GM10266 (cell line): ENCODE data around the gene HTATSF1.

ENCODE experiments used
- DNase-seq: peaks from one replicate; pipeline ENCODE4 v3.0.0; 2012; ENCODE audit errors: extremely low spot score
- TF ChIP-seq, protein P1 (sequence below): IDR thresholded peaks from 2 replicates; pipeline ENCODE4 v1.5.1; 2012; ENCODE audit warnings: mild to moderate bottlenecking, low read depth; ENCODE audit not compliant: control insufficient read depth, insufficient read depth; ENCODE audit errors: missing control alignments

Gene HTATSF1

DNA sequence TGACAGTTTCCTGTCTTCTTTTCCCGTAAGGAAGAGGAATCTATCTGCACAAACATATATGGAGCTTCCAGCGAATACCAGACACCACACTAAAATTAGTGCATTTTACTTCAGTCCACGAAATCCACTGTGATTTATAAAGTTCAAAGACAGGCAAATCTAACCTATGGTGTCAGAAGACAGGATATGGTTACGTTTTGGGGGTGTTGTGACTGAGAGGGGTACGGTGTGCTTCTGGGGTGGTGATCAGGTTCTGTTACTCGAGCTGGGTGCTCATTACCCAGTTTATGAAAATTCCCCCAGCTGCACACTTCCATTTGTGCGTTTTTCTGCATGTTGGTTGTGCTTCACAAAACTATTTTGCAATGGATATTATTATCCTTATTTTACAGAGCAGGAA, 44.9 kb downstream of the HTATSF1 start:
- TF ChIP-seq, protein P1, sequence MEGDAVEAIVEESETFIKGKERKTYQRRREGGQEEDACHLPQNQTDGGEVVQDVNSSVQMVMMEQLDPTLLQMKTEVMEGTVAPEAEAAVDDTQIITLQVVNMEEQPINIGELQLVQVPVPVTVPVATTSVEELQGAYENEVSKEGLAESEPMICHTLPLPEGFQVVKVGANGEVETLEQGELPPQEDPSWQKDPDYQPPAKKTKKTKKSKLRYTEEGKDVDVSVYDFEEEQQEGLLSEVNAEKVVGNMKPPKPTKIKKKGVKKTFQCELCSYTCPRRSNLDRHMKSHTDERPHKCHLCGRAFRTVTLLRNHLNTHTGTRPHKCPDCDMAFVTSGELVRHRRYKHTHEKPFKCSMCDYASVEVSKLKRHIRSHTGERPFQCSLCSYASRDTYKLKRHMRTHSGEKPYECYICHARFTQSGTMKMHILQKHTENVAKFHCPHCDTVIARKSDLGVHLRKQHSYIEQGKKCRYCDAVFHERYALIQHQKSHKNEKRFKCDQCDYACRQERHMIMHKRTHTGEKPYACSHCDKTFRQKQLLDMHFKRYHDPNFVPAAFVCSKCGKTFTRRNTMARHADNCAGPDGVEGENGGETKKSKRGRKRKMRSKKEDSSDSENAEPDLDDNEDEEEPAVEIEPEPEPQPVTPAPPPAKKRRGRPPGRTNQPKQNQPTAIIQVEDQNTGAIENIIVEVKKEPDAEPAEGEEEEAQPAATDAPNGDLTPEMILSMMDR = no peak
- no peak for DNase-seq

DNA sequence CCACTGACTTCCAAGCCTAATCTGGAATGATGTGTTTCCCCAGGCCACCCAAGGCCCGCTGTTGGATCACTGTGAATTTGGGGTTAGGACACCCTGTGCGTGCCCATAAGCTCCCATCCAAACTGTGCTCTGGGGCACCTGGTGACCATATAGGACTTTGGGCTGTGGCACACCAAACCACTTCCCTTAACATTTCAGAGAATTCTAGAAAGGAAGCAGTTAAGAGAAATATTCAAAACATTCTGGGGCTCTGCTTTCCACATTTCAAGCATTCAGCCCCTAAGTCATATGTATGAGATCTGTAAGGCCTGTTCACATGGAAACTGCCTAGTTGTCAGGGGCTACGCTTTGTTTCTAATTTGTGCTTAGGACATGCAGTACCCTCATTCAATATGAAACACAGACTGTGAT, 49.0 kb downstream of the HTATSF1 start:
- TF ChIP-seq, protein P1 = no peak
- no peak for DNase-seq

DNA sequence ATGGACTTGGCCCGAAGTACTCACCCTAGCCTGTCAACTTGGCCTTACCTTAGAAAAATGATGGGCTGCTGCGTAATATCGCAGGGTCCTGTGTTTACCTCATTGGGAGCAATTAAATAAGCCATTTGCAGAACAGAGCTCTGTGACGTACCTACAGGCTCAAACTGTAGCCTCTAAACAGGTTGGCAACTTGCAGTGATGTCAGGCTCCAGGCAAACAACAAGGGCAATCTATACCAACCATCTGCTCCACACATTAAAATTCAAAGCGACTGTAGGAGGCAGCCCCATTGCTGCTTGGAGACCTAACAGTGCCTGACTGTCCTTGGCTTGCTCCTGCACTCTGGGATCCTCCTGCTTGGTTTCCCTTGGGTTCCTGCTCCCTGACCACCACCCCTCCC, 51.8 kb downstream of the HTATSF1 start:
- DNase-seq = no peak
- TF ChIP-seq, protein P1 = no peak

DNA sequence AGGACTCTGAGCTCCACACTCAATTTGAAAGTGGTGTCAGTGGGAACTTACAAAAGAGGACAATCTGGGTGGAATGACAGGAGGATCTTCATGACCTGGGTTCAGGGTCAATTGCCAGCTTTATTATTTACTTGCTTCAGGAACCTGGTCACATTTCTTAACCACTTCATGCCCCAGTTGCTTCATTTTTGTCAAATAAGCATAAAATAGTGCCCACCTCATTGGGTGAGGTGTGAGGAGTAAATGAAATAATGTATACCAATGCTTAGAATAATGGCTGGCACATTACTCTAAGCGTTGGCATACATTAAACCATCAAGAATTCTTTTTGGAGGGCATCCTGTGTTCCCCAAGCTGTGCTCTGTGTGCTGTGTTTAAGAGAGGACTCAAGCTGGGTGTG, 54.0 kb downstream of the HTATSF1 start:
- no peak for DNase-seq
- TF ChIP-seq, protein P1 = no peak

DNA sequence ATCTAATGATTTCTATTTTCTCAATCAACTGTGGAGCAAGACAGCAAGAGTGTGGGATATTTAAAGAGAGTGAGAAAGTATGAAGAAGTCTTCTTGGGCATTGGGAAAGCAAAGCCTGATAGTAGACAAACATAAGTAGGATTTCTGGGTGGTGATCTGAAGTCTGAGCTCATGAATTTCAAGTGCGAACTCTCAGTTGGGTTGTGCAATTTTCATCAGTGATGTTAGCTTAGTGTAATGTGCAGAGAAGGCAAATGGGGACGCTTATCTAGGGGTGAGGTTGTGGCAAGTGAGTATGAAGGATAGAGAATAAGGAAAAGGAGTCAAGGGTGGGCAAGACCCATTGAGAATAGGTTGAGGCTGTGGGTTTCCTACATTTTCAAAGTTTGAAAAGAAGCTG, 58.3 kb downstream of the HTATSF1 start:
- TF ChIP-seq, protein P1 = no peak
- no peak for DNase-seq
